C4-2B (cell line): ENCODE measurements around the gene SCFD2.

Experiments used
- H3K27ac ChIP-seq: fragments of 450-650 bp; 2 replicates; pipeline ENCODE4 v1.5.1; 2017
- ZFX ChIP-seq: fragments of 450-650 bp; IDR thresholded peaks from 2 replicates; pipeline ENCODE4 v1.6.1; 2017
- TF ChIP-seq, protein P1 (sequence below): fragments of 450-650 bp; conservative IDR thresholded peaks from 2 replicates; pipeline ENCODE4 v1.5.1; 2017; ENCODE audit warnings: mild to moderate bottlenecking

The SCFD2 gene

DNA sequence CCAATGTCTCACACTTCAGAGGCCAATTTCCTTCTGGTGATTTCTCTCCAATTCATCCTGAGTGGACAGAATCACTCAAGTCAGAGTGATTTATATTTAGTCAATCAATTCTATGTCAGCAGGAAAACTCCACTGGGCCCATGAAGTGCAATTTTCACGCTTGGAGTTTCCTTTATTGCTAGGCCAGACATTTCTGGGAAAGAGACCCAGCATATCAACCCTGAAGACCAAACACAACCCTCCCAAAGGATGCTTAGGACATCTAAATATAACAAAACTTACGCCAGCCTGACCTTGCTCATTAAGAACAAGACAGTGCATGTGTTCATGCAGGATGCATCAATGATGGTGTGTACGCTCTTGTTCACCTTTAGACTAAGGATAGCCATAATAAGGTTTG, 347.4 kb downstream of the SCFD2 start:
- TF ChIP-seq, protein P1, sequence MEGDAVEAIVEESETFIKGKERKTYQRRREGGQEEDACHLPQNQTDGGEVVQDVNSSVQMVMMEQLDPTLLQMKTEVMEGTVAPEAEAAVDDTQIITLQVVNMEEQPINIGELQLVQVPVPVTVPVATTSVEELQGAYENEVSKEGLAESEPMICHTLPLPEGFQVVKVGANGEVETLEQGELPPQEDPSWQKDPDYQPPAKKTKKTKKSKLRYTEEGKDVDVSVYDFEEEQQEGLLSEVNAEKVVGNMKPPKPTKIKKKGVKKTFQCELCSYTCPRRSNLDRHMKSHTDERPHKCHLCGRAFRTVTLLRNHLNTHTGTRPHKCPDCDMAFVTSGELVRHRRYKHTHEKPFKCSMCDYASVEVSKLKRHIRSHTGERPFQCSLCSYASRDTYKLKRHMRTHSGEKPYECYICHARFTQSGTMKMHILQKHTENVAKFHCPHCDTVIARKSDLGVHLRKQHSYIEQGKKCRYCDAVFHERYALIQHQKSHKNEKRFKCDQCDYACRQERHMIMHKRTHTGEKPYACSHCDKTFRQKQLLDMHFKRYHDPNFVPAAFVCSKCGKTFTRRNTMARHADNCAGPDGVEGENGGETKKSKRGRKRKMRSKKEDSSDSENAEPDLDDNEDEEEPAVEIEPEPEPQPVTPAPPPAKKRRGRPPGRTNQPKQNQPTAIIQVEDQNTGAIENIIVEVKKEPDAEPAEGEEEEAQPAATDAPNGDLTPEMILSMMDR, result no peak
- no peak for TF ChIP-seq ZFX
- no peak overlapping the region for H3K27ac ChIP-seq

DNA sequence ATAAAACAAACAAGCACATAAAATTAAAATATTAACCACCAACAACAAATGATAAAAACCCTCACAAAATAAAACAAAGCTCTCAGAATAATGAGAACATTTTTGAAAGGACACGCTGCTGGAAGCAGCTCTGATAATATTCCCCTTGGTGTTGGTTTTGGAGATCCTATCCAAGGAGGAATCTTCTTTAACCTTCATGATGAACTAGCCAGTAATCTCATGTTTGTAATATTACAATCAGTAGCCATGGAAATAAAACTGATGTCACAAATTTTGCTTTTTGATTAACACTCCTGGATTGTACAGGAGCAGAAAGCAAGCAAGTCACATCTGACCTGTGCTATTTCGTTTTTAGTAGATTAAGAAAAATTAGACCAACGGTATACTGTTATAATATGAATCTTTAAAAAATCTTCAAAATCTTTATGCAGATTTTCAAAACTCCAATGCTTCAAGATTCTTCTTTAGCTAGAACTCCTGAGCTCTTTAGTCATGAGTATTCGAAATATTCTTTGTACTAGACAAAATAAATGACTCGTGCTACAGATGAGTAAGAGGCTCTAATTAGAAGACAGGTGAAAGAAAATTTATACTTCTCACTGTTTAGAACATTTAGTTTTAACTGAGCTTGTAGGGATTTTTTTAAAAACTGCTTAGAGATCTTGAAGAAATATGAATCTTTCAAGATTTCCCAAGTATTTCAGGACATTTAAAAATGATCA, 349.6 kb downstream of the SCFD2 start:
- TF ChIP-seq, protein P1, result no peak
- TF ChIP-seq ZFX, result no peak
- no peak overlapping the region for H3K27ac ChIP-seq

DNA sequence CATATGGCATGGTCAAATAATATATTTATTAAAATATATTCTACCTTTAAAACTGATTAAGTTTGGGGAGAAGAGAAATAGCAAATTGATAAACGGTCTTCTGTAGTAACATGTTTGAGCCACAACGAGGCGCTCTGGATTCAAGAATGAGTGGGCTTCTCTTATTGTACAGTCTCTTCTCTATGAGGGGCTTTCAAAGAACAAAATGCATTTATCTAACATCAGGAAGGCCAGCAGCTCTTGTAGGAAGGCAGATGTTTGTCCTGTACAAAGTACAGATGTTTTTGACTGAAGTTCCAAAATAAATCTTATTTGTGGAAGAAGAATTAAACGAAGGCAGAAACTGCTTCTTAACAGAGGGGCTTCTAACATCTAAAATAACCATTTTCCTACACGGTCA, 350.2 kb downstream of the SCFD2 start:
- no peak overlapping the region for H3K27ac ChIP-seq

DNA sequence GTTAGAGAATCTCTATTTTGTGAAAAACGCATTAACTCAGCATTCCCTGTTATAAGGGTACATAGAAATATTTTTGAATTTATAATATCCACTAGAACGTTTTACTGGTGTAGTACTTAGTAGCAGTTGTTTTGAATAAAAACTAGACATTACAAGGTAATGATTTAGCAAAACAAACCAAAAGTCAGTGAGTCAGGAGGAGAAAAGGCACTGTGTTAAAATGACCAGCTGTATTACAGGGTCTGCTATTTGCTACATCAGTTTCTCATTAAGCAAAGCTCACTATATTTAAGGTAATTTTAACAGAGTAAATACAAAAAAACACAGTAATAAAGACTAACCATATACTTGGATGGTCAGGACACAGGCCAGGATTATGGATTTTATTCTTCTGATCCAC, 351.0 kb downstream of the SCFD2 start:
- TF ChIP-seq, protein P1, result no peak
- TF ChIP-seq ZFX, result no peak
- no peak overlapping the region for H3K27ac ChIP-seq

More for the DNA sequence above, 350.2 kb downstream of the SCFD2 start:
- no peak for TF ChIP-seq ZFX
- TF ChIP-seq, protein P1, result peak; percentile 66

DNA sequence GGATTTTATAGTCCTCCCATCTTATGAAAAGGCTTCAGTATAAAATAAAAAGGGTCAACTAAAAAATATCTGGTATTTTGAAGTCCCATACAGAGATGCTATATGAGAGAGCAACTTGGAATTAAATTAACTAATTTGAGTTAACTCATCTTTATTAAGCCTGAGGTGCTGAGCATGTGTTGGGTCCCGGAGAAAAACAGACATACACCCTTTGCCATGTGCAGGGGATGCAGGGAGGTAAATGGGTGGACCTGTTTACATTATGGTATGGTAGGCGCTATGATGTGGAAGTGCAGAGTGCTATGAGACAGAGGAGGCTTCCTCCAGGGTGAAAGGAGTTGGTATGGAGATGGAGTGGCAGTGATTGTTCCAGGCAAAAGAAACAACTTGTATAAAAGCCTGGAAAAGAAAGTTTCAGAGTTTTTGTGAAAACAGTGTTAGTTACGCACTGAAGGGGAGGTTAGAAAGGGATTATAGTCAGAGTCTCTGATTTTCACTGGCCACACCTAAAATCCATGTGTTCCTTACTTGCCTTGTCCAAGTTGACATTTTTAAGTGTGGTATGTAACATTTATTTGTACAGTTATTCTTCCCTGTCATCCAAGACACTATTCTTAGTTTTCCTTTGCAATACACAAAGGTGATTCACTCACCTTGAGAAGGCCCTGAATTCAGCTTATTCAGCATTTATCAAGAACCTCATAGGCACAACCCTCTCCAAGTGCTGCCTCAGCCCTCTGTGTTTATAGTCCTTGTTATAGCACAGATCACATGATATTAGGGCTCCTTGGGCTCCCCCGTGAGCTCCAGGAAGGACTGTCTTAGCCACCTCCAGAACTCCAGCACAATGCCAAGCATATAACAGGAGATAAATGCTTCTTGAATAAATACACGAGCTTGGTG, 351.7 kb downstream of the SCFD2 start:
- TF ChIP-seq ZFX, result no peak
- TF ChIP-seq, protein P1, result no peak
- H3K27ac ChIP-seq, result no peak overlapping the region

DNA sequence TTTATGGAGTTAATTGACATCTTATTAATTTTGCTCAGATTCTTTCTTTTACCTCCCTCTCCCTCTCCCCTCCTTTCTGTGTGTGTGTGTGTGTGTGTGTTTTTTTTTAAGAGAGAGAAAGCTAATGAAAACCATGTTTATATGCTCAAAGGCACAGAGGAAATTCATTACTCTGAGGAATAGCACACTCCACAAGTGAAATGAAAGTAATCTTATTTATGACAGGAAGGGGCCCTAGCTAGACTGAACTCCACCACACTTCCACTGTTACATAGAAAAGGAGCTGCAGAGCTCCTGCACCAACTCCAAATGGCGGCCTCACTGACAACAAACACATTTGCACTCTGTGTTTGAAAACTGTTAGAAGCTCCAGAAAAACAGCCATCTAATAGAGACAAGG, 353.1 kb downstream of the SCFD2 start:
- H3K27ac ChIP-seq, result no peak overlapping the region
- TF ChIP-seq ZFX, result no peak
- TF ChIP-seq, protein P1, result no peak

DNA sequence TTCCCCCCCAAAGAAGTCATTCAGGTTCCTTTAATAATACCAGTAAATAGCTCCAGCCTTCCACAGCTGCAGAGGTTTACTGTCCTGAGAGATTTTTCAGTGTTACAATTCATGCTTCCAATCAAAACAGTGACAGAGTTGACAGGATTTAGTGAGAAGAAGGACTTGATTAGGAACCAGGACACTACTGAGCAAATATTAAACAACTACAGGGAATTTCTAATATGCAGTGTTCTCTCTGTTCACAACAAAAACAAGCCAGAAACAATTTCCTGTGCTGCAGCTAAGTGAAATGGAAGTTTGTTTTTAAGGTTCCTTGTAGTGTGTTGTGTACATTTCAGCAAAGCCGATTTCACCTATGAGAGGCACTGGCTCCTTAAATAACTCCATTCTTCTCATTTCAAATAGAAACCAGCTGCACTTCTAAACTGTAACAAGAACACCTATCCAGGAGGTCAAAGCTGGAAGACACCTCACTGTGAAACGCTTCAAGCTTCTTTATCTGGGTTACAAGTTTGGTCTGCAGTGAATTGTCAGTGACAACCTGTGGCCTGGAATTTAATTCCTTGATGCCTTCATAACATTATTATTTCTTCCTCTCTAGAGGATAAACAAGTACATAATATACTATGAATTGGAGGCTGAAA, 354.5 kb downstream of the SCFD2 start:
- no peak overlapping the region for H3K27ac ChIP-seq
- TF ChIP-seq ZFX, result no peak
- TF ChIP-seq, protein P1, result no peak
